OCI-LY7 (cell line): ENCODE measurements around the gene MMP2. TPM values are rescaled to one million over a fixed set of nuclear protein-coding genes. Genes with fewer than 3 reads are reported as not detected.

Source experiments
- BruUV-seq: library from RNA; stranded (reverse); fragments of 400-500 nt; replicated peaks from 2 replicates; lab custom pipeline; 2021; lab: Mats Ljungman, UMichigan
- CTCF ChIA-PET: fragments of 300-600 bp; sonication (Branson Sonifier 250); formaldehyde crosslinking; loops from one replicate; lab custom pipeline; 2022; ENCODE audit warnings: antibody characterized with exemption; ENCODE audit not compliant: unreplicated experiment; lab: Charles Lee
- POLR2A ChIA-PET: fragments of 300-600 bp; sonication (Branson Sonifier 250); formaldehyde crosslinking; loops from one replicate; lab custom pipeline; 2022; ENCODE audit warnings: antibody characterized with exemption; lab: Charles Lee
- DNase-seq: peaks from one replicate; pipeline ENCODE4 v3.0.0-alpha.2; 2015; ENCODE audit warnings: low spot score
- H2AFZ ChIP-seq: fragments of 200-600 bp; sonication (generic), shearing (Covaris generic); 2 replicates; pipeline ENCODE4 v1.6.1; 2014; ENCODE audit warnings: mild to moderate bottlenecking, antibody characterized with exemption, low read length, moderate library complexity
- H3K27ac ChIP-seq: fragments of 200-600 bp; sonication (generic); 2 replicates; pipeline ENCODE4 v1.5.1; 2014; ENCODE audit warnings: mixed run types, low read depth, mild to moderate bottlenecking, moderate library complexity, low read length, inconsistent platforms; ENCODE audit not compliant: poor library complexity, severe bottlenecking
- H3K36me3 ChIP-seq: fragments of 200-600 bp; sonication (generic); 2 replicates; pipeline ENCODE4 v1.6.1; 2014; ENCODE audit warnings: mild to moderate bottlenecking, antibody characterized with exemption, low read length, moderate library complexity, mixed read lengths; ENCODE audit not compliant: insufficient read depth
- H3K4me1 ChIP-seq: fragments of 200-600 bp; sonication (generic); 2 replicates; pipeline ENCODE4 v1.5.1; 2014; ENCODE audit warnings: mild to moderate bottlenecking, low read length; ENCODE audit not compliant: insufficient read depth, poor library complexity, severe bottlenecking
- H3K4me2 ChIP-seq: fragments of 200-600 bp; sonication (generic); 2 replicates; pipeline ENCODE4 v1.6.1; 2014; ENCODE audit warnings: mild to moderate bottlenecking, low read length
- H3K4me3 ChIP-seq: fragments of 200-600 bp; sonication (generic); 2 replicates; pipeline ENCODE4 v1.5.1; 2014; ENCODE audit warnings: mild to moderate bottlenecking, low read depth, low read length; ENCODE audit not compliant: poor library complexity, severe bottlenecking
- H3K79me2 ChIP-seq: fragments of 200-600 bp; sonication (generic); 2 replicates; pipeline ENCODE4 v1.6.1; 2016; ENCODE audit warnings: low read depth, mild to moderate bottlenecking, low read length, moderate library complexity, mixed read lengths; ENCODE audit not compliant: insufficient read depth
- H3K9me2 ChIP-seq: fragments of 200-600 bp; sonication (generic); 2 replicates; pipeline ENCODE4 v1.6.1; 2016; ENCODE audit warnings: mild to moderate bottlenecking, low read length, mixed read lengths; ENCODE audit not compliant: insufficient read depth
- H3K9me3 ChIP-seq: fragments of 200-600 bp; sonication (generic); 2 replicates; pipeline ENCODE4 v1.6.1; 2014; ENCODE audit warnings: mild to moderate bottlenecking, mixed run types, low read length, mixed read lengths
- H4K20me1 ChIP-seq: fragments of 200-600 bp; sonication (generic); 2 replicates; pipeline ENCODE4 v1.6.1; 2014; ENCODE audit warnings: mild to moderate bottlenecking, antibody characterized with exemption, low read length, moderate library complexity, mixed read lengths; ENCODE audit not compliant: insufficient read depth
- EZH2phosphoT487 ChIP-seq: fragments of 200-600 bp; sonication (generic); IDR thresholded peaks from 2 replicates; pipeline ENCODE4 v1.6.1; 2018; ENCODE audit warnings: low read depth, borderline replicate concordance, mild to moderate bottlenecking, mixed run types, antibody characterized with exemption, low read length, moderate library complexity, mixed read lengths
- intact Hi-C: fragments of 100-400 bp; cut with micrococcal nuclease; formaldehyde crosslinking; loops from one replicate; pipeline ENCODE4 v1.10.0; 2022; ENCODE audit not compliant: unreplicated experiment
- total RNA-seq, 2 experiments: library from RNA; depleted of rRNA in 1 of 2; stranded (reverse); fragments of >200 nt in 1 of 2; shearing (Covaris generic) in 1 of 2; gene quantifications; 2 replicates each; pipeline ENCODE4 v1.2.3, GENCODE V29; 2014 to 2022
- TF ChIP-seq, protein P1 (sequence below): fragments of 200-600 bp; sonication (generic); conservative IDR thresholded peaks from 2 replicates; pipeline ENCODE4 v1.5.1; 2014; ENCODE audit warnings: mild to moderate bottlenecking, antibody characterized with exemption, low read length, moderate library complexity, mixed read lengths

The MMP2 gene
- total RNA-seq, 2 experiments from 2014 or later = 0.48 TPM; not detected in 1

DNA sequence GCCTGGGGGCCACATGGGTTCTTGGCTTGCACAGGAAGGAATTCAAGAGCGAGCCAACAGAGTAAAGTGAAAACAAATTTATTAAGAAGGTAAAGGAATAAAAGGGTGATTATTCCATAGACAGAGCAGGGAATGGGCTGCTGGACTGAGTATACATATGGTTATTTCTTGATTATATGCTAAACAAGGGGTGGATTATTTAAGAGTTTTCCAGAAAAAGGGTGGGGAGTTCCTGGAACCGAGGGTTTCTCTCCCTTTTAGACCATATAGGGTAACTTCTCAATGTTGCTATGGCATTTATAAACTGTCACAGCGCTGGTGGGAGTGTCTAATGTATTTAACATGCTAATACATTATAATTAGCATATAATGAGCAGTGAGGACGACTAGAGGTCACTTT lies 2.0 kb downstream of the MMP2 start:
- Histone ChIP-seq H3K27ac (no peak overlapping the region), H3K9me3 (no peaks in the 10 kb centered on the region), H3K9me2 (no peaks in the 10 kb centered on the region), H3K4me2 (no peak overlapping the region), H3K79me2 (no peaks in the 10 kb centered on the region), H4K20me1 (no peaks in the 10 kb centered on the region), H3K4me1 (no peaks in the 10 kb centered on the region), H3K4me3 (no peak overlapping the region), H2AFZ (no peak overlapping the region), H3K36me3 (no peaks in the 10 kb centered on the region)
- intact Hi-C loops = no loop called here
- TF ChIP-seq, protein P1, sequence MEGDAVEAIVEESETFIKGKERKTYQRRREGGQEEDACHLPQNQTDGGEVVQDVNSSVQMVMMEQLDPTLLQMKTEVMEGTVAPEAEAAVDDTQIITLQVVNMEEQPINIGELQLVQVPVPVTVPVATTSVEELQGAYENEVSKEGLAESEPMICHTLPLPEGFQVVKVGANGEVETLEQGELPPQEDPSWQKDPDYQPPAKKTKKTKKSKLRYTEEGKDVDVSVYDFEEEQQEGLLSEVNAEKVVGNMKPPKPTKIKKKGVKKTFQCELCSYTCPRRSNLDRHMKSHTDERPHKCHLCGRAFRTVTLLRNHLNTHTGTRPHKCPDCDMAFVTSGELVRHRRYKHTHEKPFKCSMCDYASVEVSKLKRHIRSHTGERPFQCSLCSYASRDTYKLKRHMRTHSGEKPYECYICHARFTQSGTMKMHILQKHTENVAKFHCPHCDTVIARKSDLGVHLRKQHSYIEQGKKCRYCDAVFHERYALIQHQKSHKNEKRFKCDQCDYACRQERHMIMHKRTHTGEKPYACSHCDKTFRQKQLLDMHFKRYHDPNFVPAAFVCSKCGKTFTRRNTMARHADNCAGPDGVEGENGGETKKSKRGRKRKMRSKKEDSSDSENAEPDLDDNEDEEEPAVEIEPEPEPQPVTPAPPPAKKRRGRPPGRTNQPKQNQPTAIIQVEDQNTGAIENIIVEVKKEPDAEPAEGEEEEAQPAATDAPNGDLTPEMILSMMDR = no peak
- no peak for TF ChIP-seq EZH2phosphoT487
- no TSS peak for BruUV-seq
- no peak for DNase-seq
- CTCF ChIA-PET = no interaction called here
- POLR2A ChIA-PET = no interaction called here

- no peaks in the 10 kb centered on the region for H3K4me1 ChIP-seq
- ChIA-PET POLR2A (no interaction called here), CTCF (no interaction called here)
- H3K9me2 ChIP-seq = no peaks in the 10 kb centered on the region
- no peaks in the 10 kb centered on the region for H3K9me3 ChIP-seq
- H3K4me2 ChIP-seq = no peak overlapping the region
- intact Hi-C loops = no loop called here
- no peaks in the 10 kb centered on the region for H3K36me3 ChIP-seq
- no peak overlapping the region for H3K27ac ChIP-seq
- no peaks in the 10 kb centered on the region for H3K79me2 ChIP-seq
- H2AFZ ChIP-seq = no peak overlapping the region
- H3K4me3 ChIP-seq = no peak overlapping the region
- no peaks in the 10 kb centered on the region for H4K20me1 ChIP-seq
- no peak for TF ChIP-seq EZH2phosphoT487
- TF ChIP-seq, protein P1 = no peak
- no peak for DNase-seq
- no TSS peak for BruUV-seq
Observed at GRCh38 chr16:55482056-55482455, 3.1 kb downstream of the MMP2 start.

DNA sequence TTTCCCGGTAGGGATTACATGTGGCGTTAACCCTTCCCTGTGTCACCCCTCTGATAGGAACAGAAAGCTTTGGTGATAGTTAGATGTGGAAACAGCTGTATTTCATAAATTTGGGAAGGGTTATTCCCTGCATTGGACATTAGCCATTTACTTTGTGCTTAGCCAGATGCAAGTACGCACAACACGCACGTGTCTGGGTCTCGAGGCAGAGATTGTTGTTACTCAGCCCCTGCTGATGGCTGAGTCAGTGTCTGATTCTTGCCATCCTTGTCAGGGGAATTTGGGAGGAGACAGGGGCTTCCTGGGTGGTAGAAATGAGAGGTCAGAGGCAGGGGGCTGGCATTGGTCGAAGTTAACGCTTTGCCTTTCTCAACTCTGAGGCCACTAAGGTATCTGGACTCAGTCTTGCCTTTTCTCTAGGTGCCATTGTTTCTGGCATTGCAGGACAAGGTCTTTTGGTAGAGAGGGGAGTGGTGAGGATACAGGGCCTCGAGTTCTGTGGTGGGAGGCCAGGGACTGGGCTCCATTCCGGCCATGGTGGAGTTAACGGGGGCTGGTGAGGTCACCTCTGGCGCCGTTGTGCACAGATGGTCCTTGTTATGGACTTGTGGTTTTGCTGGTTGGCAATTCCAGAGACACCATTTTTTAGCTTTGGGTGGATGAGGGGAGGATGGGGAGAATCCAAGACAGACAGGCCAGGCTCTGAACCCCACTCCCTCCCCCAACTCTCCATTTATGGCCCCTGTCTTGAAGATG lies 8.2 kb downstream of the MMP2 start:
- ChIA-PET CTCF (no interaction called here), POLR2A (interaction anchor here (0.7 kb wide), 1 partner anchor 50 kb away, joined by 3 read pairs; no protein-coding TSS in a partner anchor)
- Histone ChIP-seq H4K20me1 (no peaks in the 10 kb centered on the region), H3K9me2 (no peaks in the 10 kb centered on the region), H3K4me1 (no peaks in the 10 kb centered on the region), H3K79me2 (no peaks in the 10 kb centered on the region), H3K4me3 (no peak overlapping the region), H3K27ac (no peak overlapping the region), H2AFZ (no peak overlapping the region), H3K36me3 (no peaks in the 10 kb centered on the region), H3K4me2 (no peak overlapping the region), H3K9me3 (no peaks in the 10 kb centered on the region)
- no peak for TF ChIP-seq EZH2phosphoT487
- TF ChIP-seq, protein P1 = no peak
- intact Hi-C loops = no loop called here
- DNase-seq = no peak
- no TSS peak for BruUV-seq
